Measurements from ENCODE around the gene SCART1.

- no peak for TF ChIP-seq CTCF (IDR thresholded peaks at IDR 0.05)
- TF ChIP-seq POLR2A (IDR thresholded peaks at IDR 0.05), result no peak
Observed at GRCh38 chr10:133440633-133441285, 13.0 kb upstream of the SCART1 start.

Data from right lobe of liver (tissue), 4 donors.